ENCODE results near the gene ELP4.
"Not testable (repeated sequence)": the region's sequence is repeated elsewhere in the genome, so short reads cannot be mapped to it uniquely, and the experiment has no call there.

Gene ELP4, protein sequence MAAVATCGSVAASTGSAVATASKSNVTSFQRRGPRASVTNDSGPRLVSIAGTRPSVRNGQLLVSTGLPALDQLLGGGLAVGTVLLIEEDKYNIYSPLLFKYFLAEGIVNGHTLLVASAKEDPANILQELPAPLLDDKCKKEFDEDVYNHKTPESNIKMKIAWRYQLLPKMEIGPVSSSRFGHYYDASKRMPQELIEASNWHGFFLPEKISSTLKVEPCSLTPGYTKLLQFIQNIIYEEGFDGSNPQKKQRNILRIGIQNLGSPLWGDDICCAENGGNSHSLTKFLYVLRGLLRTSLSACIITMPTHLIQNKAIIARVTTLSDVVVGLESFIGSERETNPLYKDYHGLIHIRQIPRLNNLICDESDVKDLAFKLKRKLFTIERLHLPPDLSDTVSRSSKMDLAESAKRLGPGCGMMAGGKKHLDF

DNA sequence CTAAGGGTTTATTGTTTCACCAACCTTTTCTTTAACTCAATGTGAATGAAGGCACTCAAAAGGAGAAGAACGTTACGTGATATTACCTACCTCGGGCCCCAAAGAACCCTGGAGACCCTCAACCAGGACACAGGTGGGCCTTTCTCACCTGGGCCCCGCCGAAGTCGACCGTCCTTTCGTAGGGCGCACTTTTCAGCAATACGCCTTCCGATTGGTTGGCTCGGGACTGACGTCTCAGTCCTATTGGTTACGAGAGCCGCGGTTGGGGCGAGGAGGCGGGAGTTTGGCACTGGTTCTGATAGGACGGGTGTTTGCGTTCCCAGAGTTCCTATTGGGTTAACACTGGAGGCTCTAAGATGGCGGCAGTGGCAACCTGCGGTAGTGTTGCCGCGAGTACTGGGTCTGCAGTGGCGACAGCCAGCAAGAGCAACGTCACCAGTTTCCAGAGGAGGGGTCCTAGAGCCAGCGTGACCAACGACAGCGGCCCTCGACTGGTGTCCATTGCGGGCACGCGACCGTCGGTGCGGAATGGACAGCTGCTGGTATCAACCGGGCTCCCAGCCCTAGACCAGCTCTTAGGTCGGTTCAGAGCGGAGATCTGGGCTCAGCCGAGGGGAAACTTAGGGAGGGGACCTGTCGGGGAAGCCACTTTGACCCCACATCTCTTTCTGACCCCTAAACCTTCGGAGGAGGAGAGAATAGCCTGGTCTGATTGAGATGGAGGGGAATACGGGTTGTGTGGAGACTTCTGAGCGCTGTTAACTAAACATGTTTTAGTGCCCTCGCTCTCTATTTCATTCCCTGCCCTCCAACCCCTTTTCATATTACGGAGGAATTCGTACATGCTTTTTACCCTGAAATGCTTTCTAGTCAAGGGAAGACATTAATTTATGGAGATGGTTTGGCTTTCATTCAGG, at the start of gene ELP4, which contains the start of gene IMMP1L:
Gene ELP4, plus strand, starts transcription at position 339 of the 917 bp plus-strand sequence. Its CDS starts 18 bp downstream, at position 357.
Gene IMMP1L, minus strand, starts transcription at position 194 of the 917 bp plus-strand sequence. CDS start 46,346 bp downstream, outside the sequence.
- DNase-seq: peak; percentile 94

DNA sequence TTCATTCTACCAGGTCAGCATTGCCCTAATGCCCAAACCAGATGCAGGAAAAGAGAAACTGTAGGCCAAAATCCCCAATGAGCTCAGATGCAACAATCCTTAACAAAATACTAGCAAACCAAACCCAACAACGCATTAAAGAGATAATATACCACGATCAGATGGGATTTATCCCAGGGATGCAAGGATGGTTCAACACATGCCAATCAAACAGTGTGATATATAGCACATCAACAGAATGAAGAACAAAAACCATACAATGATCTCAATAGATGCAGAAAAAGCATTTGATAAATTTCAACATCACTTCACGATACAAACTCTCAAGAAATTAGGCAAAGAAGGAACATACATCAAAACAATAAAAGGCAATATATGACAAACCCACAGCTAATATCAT, 45.1 kb upstream of the ELP4 start:
- no peak for DNase-seq

DNA sequence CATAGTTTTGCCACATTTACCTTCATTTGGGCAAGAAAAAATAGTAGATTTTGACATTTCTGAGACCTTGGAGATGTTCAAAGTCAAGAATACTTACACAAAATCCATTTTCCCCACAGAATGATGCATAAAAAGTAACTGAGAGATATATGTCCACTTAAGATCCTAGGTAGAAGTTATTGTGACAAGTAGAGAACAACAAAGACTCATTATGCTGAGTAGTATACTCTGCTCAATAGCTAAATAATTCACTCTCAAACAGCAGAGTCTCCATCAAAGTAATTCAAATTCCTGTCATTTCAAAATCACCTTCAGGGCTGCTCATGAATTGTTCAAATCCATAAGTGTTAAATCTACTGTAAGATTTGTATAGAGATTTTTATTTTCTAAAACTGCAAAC, 35.5 kb upstream of the ELP4 start:
- no peak for DNase-seq

DNA sequence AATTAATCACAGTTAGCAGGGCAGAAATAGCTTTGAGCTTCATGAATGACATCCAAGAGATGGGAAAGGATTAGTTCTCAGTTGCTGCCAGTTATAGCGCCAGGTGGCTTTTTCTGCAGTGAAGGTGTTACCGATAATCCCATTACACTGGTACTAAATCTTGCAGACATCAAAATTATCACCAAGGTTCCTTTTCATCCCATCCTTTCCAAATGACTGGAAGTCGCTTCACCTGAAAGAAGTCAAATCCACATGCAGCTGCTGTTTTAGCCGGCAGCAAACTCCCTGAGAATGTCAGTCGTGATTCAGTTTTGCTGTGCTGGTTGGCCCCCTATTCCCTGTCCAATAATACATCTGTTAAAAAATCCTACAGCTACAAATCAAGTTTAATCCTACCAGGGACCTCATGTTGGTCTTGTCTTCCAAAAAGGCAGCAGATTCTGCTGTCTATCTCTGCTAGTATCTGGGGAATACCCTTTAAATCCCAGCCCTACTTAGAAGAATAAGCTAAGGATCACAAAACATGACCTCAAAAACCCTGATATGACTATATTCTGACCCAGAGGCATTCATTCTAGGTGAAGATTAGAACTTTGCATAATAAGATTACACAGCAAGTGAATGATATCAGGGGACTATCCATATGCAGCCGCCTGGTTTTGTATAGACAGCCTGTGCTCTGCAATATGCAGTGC, 31.9 kb upstream of the ELP4 start:
- DNase-seq: no peak

DNA sequence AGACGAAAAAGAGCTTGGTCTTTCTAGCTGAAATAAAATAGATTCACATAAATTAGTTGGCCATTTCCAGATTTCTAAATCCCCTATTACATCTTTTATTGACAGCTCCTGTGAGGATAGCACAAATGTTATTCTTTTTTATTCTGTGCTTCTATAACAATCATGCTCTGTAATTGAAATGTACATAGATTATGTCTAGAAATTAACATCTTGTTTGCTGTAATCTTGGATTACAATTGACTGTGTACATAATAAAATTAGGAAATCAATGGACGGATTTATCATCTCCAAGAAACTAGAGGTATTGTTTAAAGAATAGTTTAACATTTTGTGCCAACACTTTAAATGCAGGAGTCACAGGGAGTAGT, 31.4 kb upstream of the ELP4 start:
- no peak for DNase-seq

DNA sequence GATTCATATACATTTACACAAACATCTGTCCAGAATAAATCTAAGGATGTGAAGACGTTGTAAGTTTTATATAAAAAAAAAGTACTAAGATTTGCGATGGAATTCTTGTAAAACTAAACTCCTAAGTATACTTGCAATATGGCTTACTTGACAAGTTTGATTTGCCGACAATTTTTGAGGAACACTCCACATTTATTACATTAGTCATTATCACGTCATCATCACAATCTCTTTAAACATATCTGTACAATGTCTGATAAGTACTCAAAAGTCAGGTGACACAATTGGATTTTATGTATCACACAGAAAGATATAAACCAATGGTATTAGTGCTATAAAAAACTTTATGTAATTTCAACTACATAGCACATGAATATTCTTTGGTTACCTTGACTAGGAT, 30.5 kb upstream of the ELP4 start:
- no peak for DNase-seq

DNA sequence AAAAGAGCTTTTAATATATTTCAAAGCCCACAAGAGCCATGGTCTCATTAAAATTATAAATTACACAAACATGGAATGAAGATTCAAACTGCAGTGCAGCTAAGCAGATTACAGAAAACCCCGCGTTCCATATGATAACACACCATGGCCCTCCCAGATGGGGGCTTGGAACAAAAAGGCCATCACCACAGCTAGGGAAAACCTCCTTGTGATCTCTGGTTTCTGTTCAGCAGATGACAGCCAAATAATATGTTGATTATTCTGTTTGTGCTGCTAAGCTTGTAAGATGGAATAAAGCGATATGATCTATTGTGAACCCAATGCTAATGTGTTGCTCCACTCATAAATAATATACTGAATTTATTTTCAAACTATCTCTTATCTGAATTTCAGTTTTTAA, 28.6 kb upstream of the ELP4 start:
- no peak for DNase-seq

DNA sequence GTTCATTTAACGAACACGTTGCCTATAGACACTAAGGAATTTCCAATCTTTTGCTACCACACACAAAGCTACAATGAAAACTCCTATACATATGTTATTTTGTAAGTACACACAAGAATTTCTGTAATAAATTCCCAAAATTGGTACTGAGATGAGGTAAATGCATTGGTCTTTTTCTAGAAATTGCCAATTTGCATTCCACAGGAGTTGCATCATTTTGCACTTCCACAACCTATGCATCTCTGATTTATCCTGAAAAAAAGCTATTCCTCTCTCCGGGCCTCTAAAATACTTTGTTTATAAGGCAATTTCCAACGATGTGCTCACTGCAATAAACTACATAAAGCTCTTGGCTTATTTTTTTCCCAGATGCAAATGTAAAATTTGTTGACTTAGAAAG, 25.1 kb upstream of the ELP4 start:
- no peak for DNase-seq

DNA sequence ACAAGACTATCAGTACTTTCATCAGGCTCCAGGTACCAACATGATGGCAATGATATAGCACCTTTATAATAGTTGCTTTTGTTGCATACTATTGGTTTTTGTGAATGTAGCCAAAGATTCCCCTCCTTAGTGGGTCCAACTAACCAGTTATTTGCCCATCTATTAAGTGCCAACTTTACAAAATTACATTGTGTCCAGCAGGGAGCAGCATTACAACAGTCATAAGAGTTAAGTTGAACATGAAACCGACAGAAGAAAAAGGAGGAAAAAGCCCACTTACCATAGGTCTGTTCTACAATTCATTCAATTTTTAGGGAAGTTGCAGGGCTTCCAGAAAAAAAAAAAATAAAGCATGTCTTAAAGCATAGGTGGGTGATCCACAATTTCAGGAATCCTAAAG, 21.7 kb upstream of the ELP4 start:
- DNase-seq: no peak

DNA sequence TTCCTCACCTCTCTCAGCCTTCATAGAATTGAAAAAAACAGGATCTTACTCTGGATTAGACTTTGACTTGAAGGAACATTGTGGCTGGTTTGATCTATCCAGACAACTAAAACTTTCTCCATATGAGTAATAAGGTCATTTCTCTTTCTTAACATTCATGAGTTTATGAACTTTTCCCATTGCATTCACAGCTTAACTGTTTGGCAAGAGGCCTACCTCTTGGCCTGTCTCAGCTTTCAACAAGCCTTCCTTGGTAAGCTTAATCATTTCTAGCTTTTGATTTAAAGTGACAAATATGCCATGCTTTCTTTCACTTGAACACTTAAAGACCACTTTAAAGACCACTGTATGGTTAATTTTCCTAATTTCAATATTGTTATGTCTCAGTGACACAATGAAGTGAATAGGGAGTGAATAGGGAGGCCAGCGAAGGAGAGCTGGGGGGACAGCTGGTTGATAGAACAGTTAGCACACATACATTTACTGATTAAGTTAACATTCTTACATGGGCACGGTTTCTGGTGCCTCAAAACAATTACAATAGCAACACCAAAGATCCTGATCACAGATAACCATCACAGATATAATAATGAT, 17.1 kb upstream of the ELP4 start:
- no peak for DNase-seq

DNA sequence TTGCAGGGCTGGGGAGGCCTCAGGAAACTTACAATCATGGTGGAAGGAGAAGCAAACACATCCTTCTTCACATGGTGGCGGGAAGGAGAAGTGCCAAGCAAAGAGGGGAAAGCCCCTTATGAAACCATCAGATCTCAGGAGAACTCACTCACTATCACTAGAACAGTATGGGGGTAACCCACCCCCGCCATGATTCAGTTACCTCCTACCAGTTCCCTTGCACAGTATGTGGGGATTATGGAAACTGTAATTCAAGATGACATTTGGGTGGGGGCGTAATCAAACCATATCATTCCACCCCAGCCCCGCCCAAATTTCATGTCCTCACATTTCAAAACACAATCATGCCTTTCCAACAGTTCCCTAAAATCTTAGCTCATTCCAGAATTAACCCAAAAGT, 16.3 kb upstream of the ELP4 start:
- DNase-seq: no peak

DNA sequence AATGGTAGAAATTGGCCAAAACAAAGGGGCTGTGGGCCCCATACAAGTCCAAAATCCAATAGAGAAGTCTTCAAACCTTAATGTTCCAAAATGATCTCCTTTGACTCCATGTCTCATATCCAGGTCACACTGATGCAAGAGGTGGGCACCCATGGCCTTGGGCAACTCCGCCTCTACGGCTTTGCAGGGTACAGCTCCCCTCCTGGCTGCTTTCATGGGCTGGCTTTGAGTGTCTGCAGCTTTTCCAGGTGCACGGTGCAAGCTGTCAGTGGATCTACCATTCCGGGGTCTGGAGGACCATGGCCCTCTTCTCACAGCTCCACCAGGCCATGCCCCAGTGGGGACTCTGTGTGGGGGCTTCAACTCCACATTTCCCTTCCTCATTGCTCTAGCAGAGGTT, 15.8 kb upstream of the ELP4 start:
- not testable (repeated sequence) for DNase-seq

DNA sequence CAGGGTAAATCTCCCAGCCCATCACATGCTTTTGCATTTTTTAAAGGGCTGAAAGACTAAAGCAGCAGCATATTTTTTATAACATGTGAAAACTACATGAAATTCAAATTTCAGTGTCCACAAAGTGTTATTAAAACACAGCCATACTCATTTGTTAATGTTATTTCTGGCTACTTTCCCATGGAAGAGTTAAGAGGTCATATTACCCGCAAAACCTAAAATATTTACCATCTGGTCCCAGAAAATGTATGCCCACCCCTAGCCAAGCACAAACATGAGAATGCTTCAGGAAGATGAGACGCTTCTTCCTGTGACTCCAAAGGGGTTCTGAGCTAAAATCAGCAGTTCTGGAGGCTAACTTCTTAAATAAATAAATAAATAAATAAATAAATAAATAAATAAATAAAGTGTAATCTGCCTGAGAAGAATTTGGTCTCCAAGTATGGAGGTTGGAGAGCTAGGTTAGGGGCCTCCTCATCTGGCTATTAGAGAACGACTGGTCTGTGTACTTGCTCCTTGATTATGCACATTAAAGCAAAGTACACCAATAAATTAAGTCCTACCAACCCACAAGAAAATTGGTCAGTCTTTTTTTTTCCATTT, 9.9 kb upstream of the ELP4 start:
- no peak for DNase-seq

DNA sequence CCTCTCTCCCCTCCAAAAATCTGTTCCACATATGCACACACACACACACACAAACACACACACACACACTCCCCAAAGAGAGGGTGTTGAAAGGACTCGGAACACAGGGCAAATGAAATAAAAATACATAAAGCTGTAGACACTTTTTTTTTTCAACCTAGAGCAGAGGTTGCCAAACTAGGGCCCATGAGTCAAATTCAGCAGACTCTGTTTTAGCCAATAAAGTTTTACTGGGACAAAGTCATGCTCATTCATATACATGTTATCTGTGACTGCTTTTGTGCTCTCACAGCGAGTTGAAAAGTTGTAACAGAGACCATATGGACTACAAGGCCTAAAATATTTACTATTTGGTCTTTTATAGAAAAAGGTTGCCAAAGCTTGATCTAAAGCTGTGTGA, 9.0 kb upstream of the ELP4 start:
- no peak for DNase-seq

DNA sequence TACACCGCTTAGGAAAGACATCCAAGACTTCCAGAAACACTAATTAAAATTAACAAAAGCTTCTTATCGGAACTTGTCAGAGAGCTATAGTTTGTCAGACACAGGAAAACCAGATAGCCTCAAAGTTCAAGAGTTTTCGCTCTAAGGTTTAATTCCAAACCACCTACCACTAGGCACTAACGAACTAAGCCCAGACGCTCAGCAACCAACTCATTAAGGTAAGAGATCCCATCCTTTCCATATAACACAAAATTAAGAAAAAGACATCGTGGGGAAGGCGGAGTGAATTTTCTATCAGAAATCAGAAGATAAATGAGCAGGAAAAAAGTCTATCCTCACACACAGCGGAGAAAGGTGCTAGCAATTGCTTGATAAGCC, 527 bp upstream of the ELP4 start:
- DNase-seq: no peak

DNA sequence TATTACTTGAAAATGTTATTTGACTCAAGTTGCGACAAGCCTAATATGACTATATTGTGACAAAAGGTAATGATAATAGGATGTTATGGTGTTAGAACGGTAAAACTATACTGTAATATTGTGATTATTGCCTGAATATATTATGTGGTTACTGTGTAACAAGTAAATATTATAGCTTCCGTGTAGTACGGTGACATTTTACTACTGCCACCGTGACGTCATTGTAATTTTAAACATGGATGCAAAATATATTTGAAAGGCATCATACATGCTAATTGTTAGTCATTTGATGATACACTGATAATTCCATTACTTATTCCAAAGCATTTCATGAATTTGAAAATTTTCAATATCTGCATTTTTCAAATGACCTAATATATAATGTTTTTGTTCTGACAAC, 2.5 kb downstream of the ELP4 start:
- DNase-seq: no peak

DNA sequence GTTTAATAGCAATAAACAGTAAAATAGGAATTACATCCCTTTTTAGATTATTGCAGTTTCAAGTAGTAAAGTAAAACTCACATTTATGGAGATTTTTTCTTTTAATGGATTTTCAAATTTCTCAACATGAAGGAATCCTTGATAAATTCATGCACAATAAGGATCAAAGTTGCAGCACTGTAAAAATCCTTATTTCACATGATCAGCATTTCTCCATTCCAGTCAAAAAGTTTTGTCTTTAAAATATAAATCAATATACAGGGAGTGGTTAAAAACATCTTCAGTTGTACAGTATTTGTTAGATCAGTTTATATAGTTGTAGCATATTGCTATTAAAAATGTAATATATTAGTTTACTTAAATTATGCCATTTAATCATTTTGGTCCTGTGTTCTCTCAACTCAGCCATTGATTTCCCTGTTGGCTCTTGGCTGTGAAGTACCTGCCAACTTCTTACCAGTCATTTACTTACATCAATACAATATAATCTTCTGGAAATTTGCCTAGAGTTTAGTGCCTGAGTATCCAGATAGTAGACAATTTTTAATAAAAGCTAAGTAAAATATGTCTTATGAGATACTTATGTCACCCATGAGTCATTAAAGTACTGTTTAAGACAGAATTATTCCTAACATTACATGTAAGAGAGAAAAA, 12.1 kb downstream of the ELP4 start:
- no peak for DNase-seq

DNA sequence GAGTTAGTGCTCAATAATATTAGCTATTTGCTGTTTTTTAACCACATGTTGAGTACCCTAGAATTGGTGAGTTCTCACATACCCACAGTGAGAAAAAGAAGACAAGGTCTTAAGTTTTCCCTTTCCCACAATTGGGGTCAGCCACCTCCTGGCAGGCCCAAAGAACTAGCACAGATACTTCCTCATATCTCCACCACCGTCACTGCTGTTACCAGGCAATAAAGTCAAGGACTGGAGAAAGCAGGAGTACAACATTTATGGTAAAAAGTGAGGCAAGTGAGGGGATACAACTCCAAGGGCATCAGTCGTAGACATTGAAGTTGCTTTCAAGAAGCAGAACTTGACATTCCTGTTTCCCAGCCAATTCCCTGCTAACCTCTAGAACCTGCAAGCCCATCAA, 19.6 kb downstream of the ELP4 start:
- DNase-seq: no peak

DNA sequence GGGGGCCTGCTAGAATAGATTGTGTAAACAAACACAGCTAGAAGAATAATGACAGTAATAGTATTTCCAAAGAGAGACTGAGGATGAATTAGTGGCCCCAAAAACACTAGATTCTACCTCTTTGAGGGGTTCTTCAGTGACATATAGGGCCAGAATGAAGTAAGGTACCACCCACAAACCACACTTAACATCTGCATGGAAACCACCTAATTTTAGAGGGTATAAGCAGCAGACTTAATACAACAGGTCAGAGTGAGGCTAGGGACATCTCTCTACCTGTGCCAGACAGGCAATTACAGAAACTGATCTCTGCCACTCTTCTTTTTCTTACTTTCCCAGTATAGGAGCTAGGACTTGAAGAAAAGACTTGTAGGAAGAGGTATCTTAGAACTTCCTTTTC, 20.1 kb downstream of the ELP4 start:
- DNase-seq: no peak

DNA sequence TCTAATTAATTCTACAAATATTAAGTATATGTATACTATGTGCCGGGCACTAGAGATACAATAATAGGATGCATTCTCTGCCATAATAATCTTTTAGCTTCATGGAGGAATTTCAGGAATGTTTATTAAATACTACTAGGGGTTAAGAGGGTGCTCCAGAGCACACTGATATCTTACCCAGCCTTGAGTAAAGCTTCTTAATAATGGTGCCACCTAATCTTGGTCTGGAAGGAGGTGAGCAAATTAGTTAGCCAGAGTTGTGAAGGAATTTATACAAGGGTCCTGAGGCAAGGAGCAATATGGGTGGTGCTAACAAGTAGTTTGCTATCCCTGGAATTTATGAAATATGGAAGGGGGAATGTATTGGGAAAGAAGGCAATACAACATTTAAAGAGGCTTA, 21.7 kb downstream of the ELP4 start:
- no peak for DNase-seq

DNA sequence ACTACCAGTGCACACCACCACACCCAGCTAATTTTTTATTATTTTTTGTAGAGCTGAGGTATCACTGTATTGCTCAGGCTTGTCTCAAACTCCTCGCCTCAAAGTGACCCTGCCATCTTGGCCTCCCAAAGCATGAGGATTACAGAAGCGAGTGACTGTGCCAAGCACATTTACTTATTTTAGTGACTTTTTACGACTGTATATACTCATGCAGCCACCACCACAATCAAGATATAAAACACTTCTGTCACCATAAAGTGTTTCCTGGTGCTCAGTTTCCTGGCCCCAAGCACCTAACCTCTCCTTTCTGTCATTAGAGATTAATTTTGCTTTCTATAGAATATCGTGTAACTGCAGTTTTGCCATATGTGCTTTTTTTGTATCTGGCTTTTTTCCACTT, 25.9 kb downstream of the ELP4 start:
- DNase-seq: no peak

DNA sequence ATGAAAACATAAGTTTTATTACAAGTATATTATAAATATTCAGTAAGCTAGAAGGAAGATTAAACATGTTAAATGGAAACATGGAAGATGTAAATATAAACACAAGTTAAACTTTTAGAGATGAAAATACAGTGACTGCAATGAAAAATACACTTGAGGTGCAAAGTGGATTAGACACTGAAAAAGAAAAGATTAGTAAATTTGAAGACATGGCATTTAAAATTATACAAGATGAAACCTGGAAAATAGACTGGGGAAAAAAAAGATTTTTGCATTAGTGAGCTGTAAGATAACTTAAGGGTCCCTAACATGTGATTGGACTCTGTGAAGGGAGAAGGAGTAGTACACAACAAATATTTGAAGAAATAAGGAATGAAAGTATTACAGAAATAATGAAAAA, 33.3 kb downstream of the ELP4 start:
- DNase-seq: no peak
